Aorta (tissue), 5 donors: ENCODE data around the gene NOL12. TPM values are rescaled to one million over a fixed set of nuclear protein-coding genes. Genes with fewer than 3 reads are reported as not detected.

Source experiments
- ATAC-seq: fragments of 200-7000 bp; cut with Tn5 transposase; one replicate; pipeline ENCODE4 v1.9.1; 2022; ENCODE audit warnings: moderate library complexity; ENCODE audit not compliant: low FRiP score
- DNase-seq, 2 donors: peaks; one replicate each; pipeline ENCODE4 v3.0.0-alpha.2; 2020
- H3K27ac ChIP-seq, 2 donors: one replicate each; pipeline ENCODE4 v1.5.1; 2013; ENCODE audit warnings: low read length in 2 of 2, mild to moderate bottlenecking in 2 of 2, moderate library complexity in 2 of 2, control low read depth in 1 of 2, inconsistent platforms in 1 of 2, low read depth in 1 of 2
- H3K27me3 ChIP-seq, 2 donors: one replicate each; pipeline ENCODE4 v1.6.1; 2013; ENCODE audit warnings: control low read depth in 1 of 2, low read length in 1 of 2, mild to moderate bottlenecking in 1 of 2, moderate library complexity in 1 of 2; ENCODE audit not compliant: insufficient read depth in 2 of 2, control insufficient read depth in 1 of 2
- H3K36me3 ChIP-seq, 2 donors: one replicate each; pipeline ENCODE4 v1.6.1; 2013; ENCODE audit warnings: control low read depth in 1 of 2, low read length in 1 of 2, mild to moderate bottlenecking in 1 of 2; ENCODE audit not compliant: insufficient read depth in 2 of 2, control insufficient read depth in 1 of 2
- H3K4me1 ChIP-seq, 2 donors: one replicate each; pipeline ENCODE4 v1.6.1; 2013; ENCODE audit warnings: low read length in 2 of 2, control low read depth in 1 of 2, mild to moderate bottlenecking in 1 of 2, moderate library complexity in 1 of 2; ENCODE audit not compliant: insufficient read depth in 2 of 2, control insufficient read depth in 1 of 2
- H3K4me3 ChIP-seq, 2 donors: one replicate each; pipeline ENCODE4 v1.5.1; 2013; ENCODE audit warnings: low read length in 2 of 2, control low read depth in 1 of 2, mild to moderate bottlenecking in 1 of 2
- H3K9me3 ChIP-seq: one replicate; pipeline ENCODE4 v1.6.1; 2013; ENCODE audit warnings: mild to moderate bottlenecking, low read length; ENCODE audit not compliant: control insufficient read depth
- WGBS, 2 donors: extraction: QIAGEN DNeasy Blood & Tissue Kit; methylation state at CpG; one replicate each; pipeline ENCODE4 v1.1.7; 2013; 5-methylcytosine and 5-hydroxymethylcytosine counted together
- intact Hi-C, 2 donors: fragments of 100-400 bp; cut with DNase I; formaldehyde crosslinking; loops; one replicate each; pipeline versions ENCODE4 v1.14.2 to v1.15.0; 2022
- polyA plus RNA-seq, 2 donors: library from polyadenylated mRNA; stranded (reverse); fragments of 200-250 nt; gene quantifications; one replicate each; pipeline ENCODE4 v1.2.3, GENCODE V29; 2013
- total RNA-seq, 2 donors: library from RNA; stranded (reverse); fragmentation: NEBNext Ultra II Directional; extraction: Animal tissue kit (Norgen Biotek cat#: 25700); gene quantifications; one replicate each; pipeline ENCODE4 v1.2.1, GENCODE V29; 2021
- donor health status: healthy with polysubstance abuse.
- donor health status: Bipolar disorder and iron deficiency.
- donor health status: DM: no; HTN: no; CAD: no.
- donor health status: DM: no; HTN: no; CAD: no.
- donor health status: DM: yes; HTN: yes; CAD: no.

The NOL12 gene
- total and polyA plus RNA-seq, 4 donors = 11.1 to 19.0 (median 14.2) TPM

- Histone ChIP-seq H3K27ac (peak overlapping the region in 1 of 2 donors; percentile 41), H3K27me3 (no peaks in the 10 kb centered on the region), H3K36me3 (no peaks in the 10 kb centered on the region), H3K4me3 (no peak overlapping the region), H3K9me3 (no peaks in the 10 kb centered on the region), H3K4me1 (no peaks in the 10 kb centered on the region)
- no peak for ATAC-seq
- WGBS, 2 donors = 7 to 9% methylated on average over 6 of the region's 6 CpGs
- intact Hi-C loops = no loop called here
- no peak for DNase-seq
Observed at GRCh38 chr22:37657590-37658132, 28.5 kb upstream of the NOL12 start.

DNA sequence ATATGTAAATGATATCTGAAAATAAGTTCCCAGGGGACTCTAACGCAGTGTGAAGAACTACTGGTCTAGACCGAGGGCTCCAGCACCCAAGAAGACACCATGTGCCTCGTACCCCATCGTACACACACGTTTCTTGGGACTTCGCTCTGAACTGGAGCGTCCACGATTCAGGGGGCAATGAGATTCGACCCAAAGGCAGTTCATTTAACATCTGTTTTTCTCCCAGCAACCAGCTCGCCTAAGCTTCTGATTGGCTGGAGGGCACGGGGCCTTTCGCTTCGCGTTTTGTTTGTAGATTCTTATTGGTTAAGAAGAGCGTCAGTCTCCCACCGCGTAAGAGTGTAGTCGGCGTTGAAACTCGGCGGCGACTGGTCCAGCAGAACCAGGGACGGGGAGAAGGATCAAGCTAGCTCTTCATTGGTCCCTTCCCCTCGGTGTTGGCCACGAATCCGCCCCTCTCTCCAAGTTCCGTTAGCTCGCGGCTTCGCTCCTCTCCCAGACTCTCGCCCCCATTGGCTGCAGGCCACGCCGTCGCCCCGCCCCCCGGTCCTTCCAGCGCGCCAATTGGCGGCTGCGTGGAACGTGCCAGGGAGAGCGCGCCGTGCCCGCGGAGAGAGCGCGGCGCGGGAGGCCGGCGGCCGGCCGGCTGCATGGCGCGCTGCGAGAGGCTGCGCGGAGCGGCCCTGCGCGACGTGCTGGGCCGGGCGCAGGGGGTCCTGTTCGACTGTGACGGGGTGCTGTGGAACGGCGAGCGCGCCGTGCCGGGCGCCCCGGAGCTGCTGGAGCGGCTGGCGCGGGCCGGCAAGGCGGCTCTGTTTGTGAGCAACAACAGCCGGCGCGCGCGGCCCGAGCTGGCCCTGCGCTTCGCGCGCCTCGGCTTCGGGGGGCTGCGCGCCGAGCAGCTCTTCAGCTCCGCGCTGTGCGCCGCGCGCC is 27.7 kb upstream of the NOL12 start, which contains the start of gene PDXP:
Gene PDXP, plus strand, starts transcription at position 591 of the 933 bp plus-strand sequence. Its CDS starts 60 bp downstream, at position 651.
- H3K4me3 ChIP-seq = peak within 1 kb of the TSS; percentile 52 to 56
- 0% methylated on average over 82 to 101 of the region's 101 CpGs for WGBS, 2 donors
- peak; percentile 98 for ATAC-seq
- H3K27ac ChIP-seq = peak within 1 kb of the TSS in 1 of 2 donors; percentile 41
- no peaks in the 10 kb centered on the region for H3K9me3 ChIP-seq
- H3K27me3 ChIP-seq = no peaks in the 10 kb centered on the region
- intact Hi-C loops = no loop called here
- DNase-seq = peak; percentile 100
- no peaks in the 10 kb centered on the region for H3K36me3 ChIP-seq
- H3K4me1 ChIP-seq = no peaks in the 10 kb centered on the region

DNA sequence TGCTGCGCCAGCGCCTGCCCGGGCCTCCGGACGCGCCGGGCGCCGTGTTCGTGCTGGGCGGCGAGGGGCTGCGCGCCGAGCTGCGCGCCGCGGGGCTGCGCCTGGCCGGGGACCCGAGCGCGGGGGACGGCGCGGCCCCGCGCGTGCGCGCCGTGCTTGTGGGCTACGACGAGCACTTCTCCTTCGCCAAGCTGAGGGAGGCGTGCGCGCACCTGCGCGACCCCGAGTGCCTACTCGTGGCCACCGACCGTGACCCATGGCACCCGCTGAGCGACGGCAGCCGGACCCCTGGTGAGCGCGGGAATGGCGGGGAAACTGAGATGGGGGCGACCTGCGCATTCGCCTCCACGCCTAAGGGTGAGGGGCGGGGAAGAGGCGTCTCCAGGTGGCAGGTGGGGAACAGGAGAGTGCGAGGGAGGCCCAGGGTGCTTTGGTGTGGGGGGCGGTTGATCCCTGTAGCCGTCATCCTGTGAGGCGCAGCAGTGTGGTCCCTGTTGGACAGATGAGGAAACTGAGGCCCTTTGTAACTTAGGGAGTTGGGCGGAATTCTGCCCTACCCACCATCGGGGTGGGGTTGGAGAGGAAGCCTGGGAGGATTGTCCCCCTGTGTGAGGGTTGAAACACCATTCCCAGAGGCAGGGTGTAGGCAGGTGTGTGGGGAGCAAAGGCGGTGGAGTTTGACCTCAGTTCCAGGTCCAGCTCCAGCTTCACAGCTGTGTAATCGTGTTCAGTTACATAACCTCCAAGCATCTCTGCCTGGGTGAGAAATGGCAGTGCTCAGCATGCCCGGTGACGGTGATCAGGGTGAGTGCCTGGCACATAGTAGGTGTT is 26.9 kb upstream of the NOL12 start:
- Histone ChIP-seq H3K27ac (no peak overlapping the region), H3K27me3 (no peaks in the 10 kb centered on the region), H3K4me1 (no peaks in the 10 kb centered on the region), H3K9me3 (no peaks in the 10 kb centered on the region), H3K4me3 (peak overlapping the region; percentile 52 to 56), H3K36me3 (no peaks in the 10 kb centered on the region)
- ATAC-seq (no peak), DNase-seq (no peak)
- WGBS, 2 donors = 2% methylated on average over 67 to 68 of the region's 68 CpGs
- intact Hi-C loops = no loop called here

- Histone ChIP-seq H3K4me1 (no peaks in the 10 kb centered on the region), H3K27ac (no peak overlapping the region), H3K9me3 (no peaks in the 10 kb centered on the region), H3K27me3 (no peaks in the 10 kb centered on the region), H3K4me3 (no peak overlapping the region), H3K36me3 (no peaks in the 10 kb centered on the region)
- DNase-seq (no peak), ATAC-seq (no peak)
- intact Hi-C loops = no loop called here
- 79 to 82% methylated on average over 14 of the region's 14 CpGs for WGBS, 2 donors
Observed at GRCh38 chr22:37659897-37660708, 26.0 kb upstream of the NOL12 start.

- no peak for ATAC-seq
Observed at GRCh38 chr22:37660709-37661045, 25.5 kb upstream of the NOL12 start.

DNA sequence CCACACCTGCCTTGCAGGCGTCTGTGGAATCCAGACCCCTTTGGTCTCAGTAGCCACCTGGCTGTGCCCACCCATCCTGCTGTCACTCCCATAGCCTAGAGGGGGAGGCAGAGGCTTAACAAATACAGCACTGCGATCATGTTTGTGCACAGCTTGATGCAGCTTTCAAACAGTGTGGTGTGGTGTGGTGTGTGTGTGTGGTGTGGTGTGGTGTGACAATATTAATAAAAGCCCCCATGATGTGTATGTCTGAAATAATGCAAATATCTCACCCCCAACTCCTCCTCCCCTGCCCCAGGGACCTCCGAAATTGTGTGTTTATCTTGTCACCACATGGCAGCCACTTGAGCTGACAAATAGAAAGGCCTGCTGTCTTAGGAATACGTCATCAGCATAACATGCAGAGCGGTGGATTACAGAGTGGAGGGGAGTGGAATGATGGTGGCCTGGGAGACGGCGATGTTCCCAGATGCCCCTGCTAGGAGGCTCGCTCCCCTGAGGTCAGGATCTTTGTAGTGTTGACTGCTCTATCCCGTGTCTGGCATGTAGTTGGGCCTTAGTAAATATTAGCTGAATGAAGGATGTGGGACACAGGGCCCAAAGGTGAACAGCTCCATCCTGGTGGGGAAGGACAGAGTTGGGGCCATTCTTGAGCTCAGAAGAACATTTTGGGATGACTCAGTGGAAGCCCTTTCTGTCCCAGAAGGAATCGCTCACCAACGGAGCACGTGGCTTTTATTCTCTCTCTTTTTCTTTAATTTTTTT is 24.8 kb upstream of the NOL12 start:
- Histone ChIP-seq H3K27ac (peak overlapping the region in 1 of 2 donors; percentile 72), H3K9me3 (no peaks in the 10 kb centered on the region), H3K27me3 (no peaks in the 10 kb centered on the region), H3K36me3 (no peaks in the 10 kb centered on the region), H3K4me1 (no peaks in the 10 kb centered on the region), H3K4me3 (no peak overlapping the region)
- intact Hi-C loops = no loop called here
- 17 to 21% methylated on average over 12 of the region's 12 CpGs for WGBS, 2 donors
- DNase-seq (no peak), ATAC-seq (no peak)

More at GRCh38 chr22:37660709-37661045, 25.5 kb upstream of the NOL12 start:
- no peak overlapping the region for H3K4me3 ChIP-seq
- intact Hi-C loops = no loop called here
- no peaks in the 10 kb centered on the region for H3K9me3 ChIP-seq
- H3K36me3 ChIP-seq = no peaks in the 10 kb centered on the region
- no peaks in the 10 kb centered on the region for H3K27me3 ChIP-seq
- no peaks in the 10 kb centered on the region for H3K4me1 ChIP-seq
- WGBS, 2 donors = 58 to 64% methylated on average over 2 of the region's 2 CpGs
- no peak for DNase-seq
- H3K27ac ChIP-seq = peak overlapping the region in 1 of 2 donors; percentile 59

GRCh38 chr22:37662039-37662438 is 24.1 kb upstream of the NOL12 start:
- 78 to 80% methylated on average over 5 of the region's 5 CpGs for WGBS, 2 donors
- no peaks in the 10 kb centered on the region for H3K4me1 ChIP-seq
- ATAC-seq (no peak), DNase-seq (no peak)
- H3K27me3 ChIP-seq = no peaks in the 10 kb centered on the region
- H3K36me3 ChIP-seq = no peaks in the 10 kb centered on the region
- no peak overlapping the region for H3K4me3 ChIP-seq
- intact Hi-C loops = no loop called here
- H3K9me3 ChIP-seq = no peaks in the 10 kb centered on the region
- H3K27ac ChIP-seq = no peak overlapping the region
